SW 1271 (cell line): ENCODE data around the gene TMEM205.
"Not testable (repeated sequence)": the region's sequence is repeated elsewhere in the genome, so short reads cannot be mapped to it uniquely, and the experiment has no call there.

Experiments
- DNase-seq, 2 experiments: peaks; one replicate each; lab custom pipeline; 2025; lab: John Stamatoyannopoulos, UW

The TMEM205 gene

DNA sequence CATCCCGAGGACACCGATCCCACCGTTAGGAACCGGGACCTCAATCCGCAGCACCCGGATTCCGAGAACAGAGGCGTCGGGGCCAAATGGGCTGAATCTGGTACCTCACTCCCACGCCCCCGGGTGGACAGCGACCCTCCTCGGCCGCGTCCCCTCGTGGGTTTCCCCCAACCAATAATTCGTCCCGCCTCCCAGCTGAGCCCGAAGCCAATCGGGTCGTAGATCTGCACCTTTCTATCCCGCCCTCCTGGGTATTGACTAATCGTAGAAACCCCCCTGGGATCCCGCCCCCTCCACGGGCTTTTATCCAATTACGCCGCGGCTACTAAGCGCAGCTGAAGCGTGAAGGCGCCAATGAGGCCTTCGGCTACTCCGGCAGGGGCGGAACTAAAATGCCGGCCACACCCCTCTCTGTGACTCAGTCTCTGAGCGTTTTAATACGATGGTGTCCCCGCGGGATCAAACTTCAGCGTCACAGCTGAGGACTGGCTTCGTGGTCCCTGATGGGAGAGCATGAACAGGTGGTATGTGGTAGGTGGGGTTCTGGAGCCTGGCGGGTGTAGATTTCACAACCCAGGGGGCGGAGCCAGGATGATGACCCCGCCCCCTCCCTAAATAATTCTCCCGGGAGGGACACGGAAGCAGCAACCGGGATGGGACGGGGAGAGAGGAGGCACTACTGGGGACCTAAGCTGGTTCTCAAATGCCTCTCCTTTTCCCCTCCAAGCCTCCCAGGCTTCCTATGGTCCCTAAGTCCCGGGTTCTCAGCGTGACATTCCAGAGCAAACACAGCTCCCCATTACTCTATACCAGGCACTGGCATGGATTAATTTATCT is at the start of gene TMEM205, which contains the start of gene CCDC159:
Gene TMEM205, minus strand, starts transcription at position 165 of the 837 bp plus-strand sequence. CDS start 649 bp downstream, outside the sequence.
Gene CCDC159, plus strand, starts transcription at position 416 of the 837 bp plus-strand sequence. Its CDS starts 88 bp downstream, at position 504.
- peak; percentile 98 to 99 for DNase-seq

DNA sequence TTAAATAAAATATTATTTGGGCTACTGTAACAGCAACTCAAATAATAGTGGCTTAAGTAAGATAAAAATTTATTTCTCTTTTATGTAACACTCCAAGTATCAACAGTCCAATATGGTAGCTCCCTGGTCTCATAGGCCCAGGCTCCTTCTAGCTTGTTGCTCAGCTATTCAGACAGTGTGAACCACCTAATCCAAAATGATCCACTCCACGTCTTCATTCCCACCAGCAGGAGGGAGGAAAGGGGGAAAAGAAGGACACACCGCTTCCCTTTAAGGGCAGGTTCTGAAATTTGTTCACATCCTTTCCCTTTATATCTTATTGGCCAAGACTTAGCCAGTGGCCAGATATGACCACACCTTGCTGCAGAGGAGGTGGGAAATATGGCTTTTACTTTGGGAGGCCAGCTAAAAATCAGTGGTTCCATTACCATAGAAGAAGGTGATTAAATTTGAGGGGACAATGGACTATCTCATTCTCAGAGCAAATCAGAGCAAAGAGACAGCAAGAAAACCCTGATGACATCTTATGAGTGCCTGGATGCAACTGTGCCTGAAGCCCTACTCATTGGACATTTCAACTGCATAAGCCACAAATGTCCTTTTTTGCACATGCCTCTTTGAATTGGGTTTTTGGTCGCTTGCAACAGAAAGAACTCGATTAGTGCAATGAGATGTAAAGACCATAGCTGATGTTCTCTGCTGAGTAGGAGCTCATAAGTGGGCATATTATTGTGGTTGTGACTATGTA is 45.0 kb upstream of the TMEM205 start:
- no peak for DNase-seq

GRCh38 chr19:11390359-11390758 is 44.3 kb upstream of the TMEM205 start:
- DNase-seq = no peak

GRCh38 chr19:11387162-11388034 is 41.3 kb upstream of the TMEM205 start:
- DNase-seq = no peak

DNA sequence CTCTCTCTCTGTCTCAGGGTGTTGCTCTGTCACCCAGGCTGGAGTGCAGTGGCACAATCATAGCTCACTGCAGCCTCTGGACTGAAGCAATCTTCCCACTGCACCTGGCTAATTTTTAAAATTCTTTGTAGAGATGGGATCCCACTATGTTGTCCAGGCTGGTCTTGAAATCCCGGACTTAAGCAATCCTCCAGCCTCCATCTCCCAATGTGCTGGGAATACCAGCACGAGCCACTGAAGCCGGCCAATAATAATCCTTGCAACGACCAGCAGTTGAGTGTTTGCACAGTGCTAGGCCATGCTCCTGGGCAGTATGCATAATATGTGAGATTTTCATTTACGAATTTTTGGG is 38.7 kb upstream of the TMEM205 start:
- DNase-seq = no peak

DNA sequence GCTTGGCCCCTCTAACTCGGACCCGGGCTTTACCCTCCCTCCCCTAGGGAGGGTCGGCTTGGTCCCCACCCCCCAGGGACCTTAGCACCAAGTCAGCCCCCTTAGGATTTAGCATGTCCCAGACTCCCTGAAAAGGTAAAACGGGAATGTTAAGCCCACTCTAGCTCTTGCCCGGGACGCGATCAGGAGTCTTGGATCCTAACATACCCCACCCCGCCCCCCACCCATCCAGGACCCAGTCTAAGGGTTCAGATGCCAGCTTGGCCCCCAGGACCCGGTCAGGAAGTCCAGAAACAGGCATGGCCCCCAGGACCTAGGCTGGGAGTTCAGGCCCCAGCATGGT is 37.6 kb upstream of the TMEM205 start:
- no peak for DNase-seq

- peak; percentile 49 to 53 for DNase-seq
Measured at GRCh38 chr19:11382898-11383705, 37.0 kb upstream of the TMEM205 start.

- peak; percentile 82 to 97 for DNase-seq
Measured at GRCh38 chr19:11380653-11381537, 34.8 kb upstream of the TMEM205 start.

DNA sequence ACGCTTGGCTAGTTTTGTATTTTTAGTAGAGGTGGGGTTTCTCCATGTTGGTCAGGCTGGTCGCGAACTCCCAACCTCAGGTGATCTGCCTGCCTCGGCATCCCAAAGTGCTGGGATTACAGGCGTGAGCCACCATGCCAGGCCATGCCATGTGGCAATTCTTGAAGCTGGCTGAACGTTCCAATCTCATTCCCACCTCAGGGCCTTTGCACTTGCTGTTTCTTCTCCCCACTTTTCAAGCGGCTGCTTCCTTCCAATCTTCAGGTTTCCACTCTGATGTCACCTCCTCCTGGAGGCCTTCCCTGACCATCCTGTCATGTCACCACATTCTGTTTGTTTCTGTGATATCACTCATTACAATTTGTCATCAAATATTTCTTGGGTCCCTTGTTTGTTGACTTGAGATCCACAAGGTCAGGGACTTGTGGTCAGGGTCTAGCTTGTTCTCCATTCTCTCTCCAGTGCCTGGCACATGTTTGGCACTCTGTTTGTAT is 33.8 kb upstream of the TMEM205 start:
- DNase-seq = no peak

- not testable (repeated sequence) for DNase-seq
Measured at GRCh38 chr19:11379269-11379845, 33.3 kb upstream of the TMEM205 start.

GRCh38 chr19:11378319-11379189 is 32.5 kb upstream of the TMEM205 start:
- peak in 1 of 2 experiments; percentile 49 for DNase-seq

GRCh38 chr19:11377756-11378155 is 31.7 kb upstream of the TMEM205 start:
- no peak for DNase-seq

GRCh38 chr19:11377237-11377636 is 31.2 kb upstream of the TMEM205 start:
- DNase-seq = peak in 1 of 2 experiments; percentile 37

DNA sequence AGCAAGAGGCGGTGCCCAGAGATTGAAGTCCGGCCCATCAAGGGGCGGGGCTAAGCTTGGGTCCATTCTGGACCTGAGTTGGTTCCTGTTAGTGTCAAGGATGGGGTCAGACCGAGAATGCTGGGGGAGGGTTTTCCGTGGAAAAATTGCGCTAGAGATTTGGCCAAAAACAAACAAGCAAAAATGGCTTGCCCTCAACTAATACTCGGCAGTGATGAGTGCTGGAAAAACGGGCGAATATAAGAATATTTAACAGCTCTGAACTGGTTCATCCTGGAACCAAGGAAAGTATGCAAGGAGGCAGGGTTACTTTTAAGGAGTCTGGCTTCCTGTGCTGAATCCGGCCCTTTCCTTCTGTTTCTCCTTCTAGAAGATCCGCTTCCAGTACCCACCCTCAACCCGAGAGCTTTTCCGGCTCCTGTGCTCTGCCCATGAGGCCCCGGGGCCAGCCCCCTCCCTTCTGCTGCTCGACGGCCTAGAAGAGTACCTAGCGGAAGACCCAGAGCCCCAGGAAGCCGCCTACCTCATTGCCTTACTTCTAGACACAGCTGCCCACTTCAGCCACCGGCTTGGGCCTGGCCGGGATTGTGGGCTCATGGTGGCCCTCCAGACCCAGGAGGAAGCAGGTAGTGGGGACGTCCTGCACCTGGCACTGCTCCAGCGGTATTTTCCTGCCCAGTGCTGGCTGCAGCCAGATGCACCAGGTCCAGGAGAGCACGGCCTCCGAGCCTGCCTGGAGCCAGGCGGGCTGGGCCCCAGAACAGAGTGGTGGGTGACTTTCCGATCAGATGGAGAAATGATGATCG is 29.3 kb upstream of the TMEM205 start:
- DNase-seq = no peak

- peak; percentile 98 to 100 for DNase-seq
Measured at GRCh38 chr19:11374433-11375142, 28.5 kb upstream of the TMEM205 start, which contains the start of gene SWSAP1. TSS of gene SWSAP1 (plus strand) at chr19:11374666. CDS start at chr19:11374681, 15 bp downstream.

- DNase-seq = no peak
Measured at GRCh38 chr19:11373885-11374432, 27.9 kb upstream of the TMEM205 start.
